H7 (cell line): ENCODE measurements around the gene IL3RA. TPM values are rescaled to one million over a fixed set of nuclear protein-coding genes. Genes with fewer than 3 reads are reported as not detected.
A peak's percentile ranks its signal among the peaks of the same experiment; 100 is the strongest.
"Not testable (repeated sequence)": the region's sequence is repeated elsewhere in the genome, so short reads cannot be mapped to it uniquely, and the experiment has no call there.

Experiments
- DNase-seq: peaks from one replicate; pipeline ENCODE4 v3.0.0; 2012
- H3K27me3 ChIP-seq: 2 replicates; pipeline ENCODE4 v1.6.0; 2011; ENCODE audit warnings: mild to moderate bottlenecking, low read length; ENCODE audit not compliant: control insufficient read depth, insufficient read depth
- H3K36me3 ChIP-seq: replicated peaks from 2 replicates; pipeline ENCODE4 v1.5.1; 2011; ENCODE audit warnings: low read length; ENCODE audit not compliant: control insufficient read depth, insufficient read depth
- H3K4me3 ChIP-seq: 2 replicates; pipeline ENCODE4 v1.5.1; 2011; ENCODE audit warnings: low read depth, mild to moderate bottlenecking, control low read depth, low read length, moderate library complexity; ENCODE audit not compliant: insufficient read depth
- total RNA-seq: library from RNA; depleted of rRNA; stranded (reverse); fragments of >200 nt; shearing (Covaris generic); gene quantifications from 2 replicates; pipeline ENCODE4 v1.2.3, GENCODE V29; 2014

The IL3RA gene
- total RNA-seq, 1 experiment from 2014 or later = 0.07 TPM

DNA sequence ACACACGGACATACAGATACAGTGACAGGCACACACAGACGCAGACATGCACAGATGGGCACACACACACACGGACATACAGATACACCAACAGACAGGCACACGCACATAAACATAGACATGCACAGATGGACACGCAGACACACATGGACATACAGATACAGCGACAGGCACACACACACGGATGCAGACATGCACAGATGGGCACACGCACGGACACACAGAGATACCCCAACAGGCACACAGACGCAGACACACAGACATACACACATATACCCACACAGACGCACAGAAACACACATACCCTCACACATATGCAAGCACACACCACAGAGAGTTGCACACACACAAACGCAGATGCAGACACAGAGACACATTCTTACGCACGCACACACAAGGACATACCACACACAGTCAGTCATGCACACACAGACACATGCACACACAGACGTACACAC, 79.8 kb downstream of the IL3RA start:
- DNase-seq = no peak
- no peaks in the 10 kb centered on the region for H3K27me3 ChIP-seq
- peaks cover 34% of the 10 kb centered on the region for H3K36me3 ChIP-seq
- H3K4me3 ChIP-seq = no peak overlapping the region

DNA sequence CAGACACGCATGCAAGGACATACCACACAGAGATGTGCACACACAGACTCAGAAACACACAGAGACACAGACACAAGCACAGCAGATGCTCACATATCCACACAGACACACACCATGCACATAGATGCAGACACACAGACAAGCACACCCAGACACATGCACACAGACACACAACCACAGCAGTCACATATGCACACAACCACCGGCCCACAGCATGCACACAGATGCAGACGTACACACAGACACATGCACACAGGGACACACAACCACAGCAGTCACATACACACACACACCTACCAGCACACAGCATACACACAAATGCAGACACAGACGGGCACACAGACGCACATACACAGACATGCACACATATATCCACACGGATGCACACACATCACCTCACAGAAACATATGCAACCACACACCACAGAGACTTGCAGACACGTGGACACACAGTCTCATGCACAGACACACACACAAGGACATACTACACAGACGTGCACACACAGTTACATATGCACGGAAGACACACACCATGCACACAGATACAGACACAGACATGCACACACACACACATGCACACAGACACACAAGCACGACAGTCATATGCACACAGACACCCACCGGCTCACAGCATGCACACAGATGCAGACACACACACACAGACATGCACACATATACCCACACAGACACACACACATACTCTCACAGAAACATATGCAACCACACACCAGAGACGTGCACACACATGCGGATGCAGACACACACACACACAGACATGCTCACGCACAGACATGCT, 80.6 kb downstream of the IL3RA start:
- Histone ChIP-seq H3K4me3 (no peak overlapping the region), H3K27me3 (no peaks in the 10 kb centered on the region), H3K36me3 (peaks cover 41% of the 10 kb centered on the region)
- DNase-seq = no peak

DNA sequence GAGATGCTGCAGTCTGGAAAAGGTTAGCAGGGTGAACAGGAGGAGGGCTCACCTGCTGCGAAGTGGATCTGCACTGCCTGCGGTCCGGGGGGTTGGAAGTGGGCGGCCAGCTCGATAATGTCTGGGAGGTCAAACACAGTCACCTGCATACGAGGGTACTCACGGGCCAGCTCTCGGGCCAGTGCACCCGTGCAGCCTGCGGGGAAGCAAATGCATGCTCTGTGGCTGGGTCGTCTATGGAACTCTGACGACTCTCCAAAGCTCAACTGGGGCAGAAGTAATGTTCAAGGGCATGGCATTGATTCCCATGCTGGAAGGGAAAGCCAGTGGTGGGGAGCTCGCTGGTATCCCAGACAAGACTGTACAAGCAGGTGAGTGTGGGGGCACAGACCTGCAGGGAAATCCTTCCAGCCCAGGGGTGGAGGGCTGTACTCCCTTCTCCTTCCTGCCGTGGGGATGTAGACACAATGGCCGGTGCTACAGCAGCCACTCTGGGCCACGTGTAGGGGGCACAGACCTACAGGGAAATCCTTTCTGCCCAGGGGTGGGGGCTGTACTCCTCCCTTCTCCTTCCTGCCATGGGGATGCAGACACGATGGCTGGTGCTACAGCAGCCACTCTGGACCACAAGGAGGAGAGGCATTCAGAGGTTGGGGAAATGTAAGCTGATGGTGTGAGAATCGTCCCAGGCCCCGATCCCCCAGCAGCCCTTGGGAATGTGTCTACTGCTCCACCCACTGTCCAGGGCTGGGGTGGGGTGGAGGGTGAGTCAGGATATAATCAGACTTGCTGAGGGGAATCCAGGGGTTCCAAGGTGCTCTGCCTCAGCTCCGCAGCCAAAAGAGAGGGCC, 81.6 kb downstream of the IL3RA start:
- no peak for DNase-seq
- Histone ChIP-seq H3K27me3 (no peaks in the 10 kb centered on the region), H3K4me3 (no peak overlapping the region), H3K36me3 (peaks cover 46% of the 10 kb centered on the region)

DNA sequence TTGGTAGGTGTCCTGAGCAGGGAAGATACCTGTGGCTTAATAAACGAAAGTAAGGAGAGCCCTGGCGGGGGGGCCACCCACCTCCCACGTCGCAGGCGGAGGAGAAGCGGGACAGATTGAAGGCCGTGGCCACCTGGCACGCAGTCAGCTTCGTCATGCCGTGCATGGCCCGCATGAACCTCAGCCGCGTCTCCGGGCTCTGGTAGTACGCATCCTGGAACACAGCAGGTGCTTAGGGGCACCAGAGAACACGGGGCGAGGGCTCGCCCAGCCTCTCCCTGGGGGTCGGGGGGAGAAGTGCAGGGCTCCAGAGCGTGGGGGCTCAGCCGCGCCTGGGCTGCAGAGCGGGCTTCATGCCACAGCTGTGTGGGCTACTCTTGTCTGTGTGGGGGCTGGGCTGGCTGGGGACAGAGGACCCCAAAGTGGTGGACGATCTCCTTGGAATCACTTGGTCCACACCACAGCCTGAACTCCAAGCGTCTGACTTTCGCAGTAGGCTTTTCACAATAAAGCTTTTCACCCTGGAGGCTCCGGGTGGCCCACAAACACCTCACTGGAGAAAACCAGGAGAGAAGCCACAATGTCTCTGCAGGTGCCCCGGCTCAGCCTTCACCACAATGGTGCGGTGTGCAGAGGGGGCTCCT, 82.4 kb downstream of the IL3RA start:
- no peak overlapping the region for H3K4me3 ChIP-seq
- no peaks in the 10 kb centered on the region for H3K27me3 ChIP-seq
- peaks cover 49% of the 10 kb centered on the region for H3K36me3 ChIP-seq
- peak; percentile 71 for DNase-seq

GRCh38 chrX:1419545-1420355, 83.2 kb downstream of the IL3RA start:
- no peaks in the 10 kb centered on the region for H3K27me3 ChIP-seq
- peaks cover 52% of the 10 kb centered on the region for H3K36me3 ChIP-seq
- DNase-seq = no peak
- no peak overlapping the region for H3K4me3 ChIP-seq

DNA sequence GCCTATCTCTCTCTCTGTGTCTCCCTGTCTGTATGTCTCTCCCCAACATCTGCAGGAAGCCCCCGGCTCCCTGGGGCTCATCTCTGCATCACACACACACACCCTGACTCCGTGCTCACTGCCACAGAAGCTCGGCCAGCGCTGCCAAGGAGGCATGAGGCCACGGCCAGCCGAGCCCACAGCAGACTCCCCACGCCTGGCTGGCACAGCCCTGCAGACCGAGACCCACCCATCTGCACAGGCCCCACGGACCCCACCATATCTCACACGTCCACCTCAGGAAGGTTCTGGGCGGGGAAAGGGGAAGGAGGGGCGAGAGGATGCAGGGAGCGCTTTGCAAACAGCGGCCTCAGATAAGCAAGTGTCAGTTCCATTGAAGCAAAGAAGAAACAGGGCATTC, 83.8 kb downstream of the IL3RA start:
- peak; percentile 33 for DNase-seq
- no peak overlapping the region for H3K4me3 ChIP-seq
- H3K27me3 ChIP-seq = no peaks in the 10 kb centered on the region
- H3K36me3 ChIP-seq = peaks cover 56% of the 10 kb centered on the region

- no peak for DNase-seq
- H3K4me3 ChIP-seq = no peak overlapping the region
- H3K36me3 ChIP-seq = peaks cover 55% of the 10 kb centered on the region
- H3K27me3 ChIP-seq = no peaks in the 10 kb centered on the region
Observed at GRCh38 chrX:1421433-1422134, 85.0 kb downstream of the IL3RA start.

GRCh38 chrX:1422135-1422465, 85.5 kb downstream of the IL3RA start:
- peaks cover 53% of the 10 kb centered on the region for H3K36me3 ChIP-seq
- no peak overlapping the region for H3K4me3 ChIP-seq
- H3K27me3 ChIP-seq = no peaks in the 10 kb centered on the region

DNA sequence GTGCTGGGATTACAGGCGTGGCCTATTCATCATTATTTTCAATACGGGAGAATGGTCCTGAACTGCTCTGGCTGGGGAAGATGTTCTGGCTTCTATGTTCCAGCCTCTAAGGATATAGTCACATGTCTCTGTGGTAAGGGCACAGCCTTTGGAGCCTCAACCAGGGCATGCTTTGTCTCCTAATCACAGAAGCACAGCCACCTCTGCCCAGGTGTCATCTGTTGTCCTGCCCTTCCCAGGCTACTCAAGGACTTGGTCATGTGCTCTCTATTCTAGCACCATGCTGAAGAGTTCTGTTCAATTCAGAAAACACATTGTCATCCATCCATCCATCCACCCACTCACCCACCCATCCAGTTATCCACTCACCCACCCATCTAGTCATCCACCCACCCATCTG, 86.6 kb downstream of the IL3RA start:
- Histone ChIP-seq H3K27me3 (no peaks in the 10 kb centered on the region), H3K4me3 (no peak overlapping the region), H3K36me3 (peaks cover 52% of the 10 kb centered on the region)
- DNase-seq = no peak

More at GRCh38 chrX:1422135-1422465, 85.5 kb downstream of the IL3RA start:
- DNase-seq = no peak

DNA sequence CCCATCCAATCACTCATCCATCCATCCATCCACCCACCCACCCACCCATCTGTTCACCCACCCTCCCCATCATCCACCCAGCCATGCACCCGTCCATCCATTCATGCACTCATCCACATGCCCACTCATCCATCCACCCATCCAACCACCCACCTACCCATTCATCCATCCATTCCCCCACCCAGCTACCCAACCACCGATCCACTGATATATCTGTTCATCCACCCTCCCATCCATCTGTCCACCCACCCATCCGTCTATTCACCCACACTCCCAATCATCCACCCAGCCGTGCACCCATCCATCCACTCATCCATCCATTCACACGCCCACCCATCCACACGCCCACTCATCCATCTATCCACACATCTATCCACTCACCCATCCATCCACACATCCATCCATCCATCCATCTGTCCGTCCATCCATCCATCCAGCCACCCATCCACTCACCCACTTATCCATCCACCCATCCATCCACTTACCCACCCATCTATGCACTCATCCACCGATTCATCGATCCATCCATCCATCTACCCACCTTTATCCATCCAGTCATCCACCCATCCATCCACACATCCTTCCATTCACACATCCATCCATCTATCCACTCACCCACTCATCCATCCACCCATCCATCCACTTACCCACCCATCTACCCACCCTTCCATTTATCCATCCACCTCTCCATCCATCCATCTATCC, 87.7 kb downstream of the IL3RA start:
- DNase-seq = no peak
- Histone ChIP-seq H3K4me3 (no peak overlapping the region), H3K27me3 (no peaks in the 10 kb centered on the region), H3K36me3 (peaks cover 47% of the 10 kb centered on the region)

DNA sequence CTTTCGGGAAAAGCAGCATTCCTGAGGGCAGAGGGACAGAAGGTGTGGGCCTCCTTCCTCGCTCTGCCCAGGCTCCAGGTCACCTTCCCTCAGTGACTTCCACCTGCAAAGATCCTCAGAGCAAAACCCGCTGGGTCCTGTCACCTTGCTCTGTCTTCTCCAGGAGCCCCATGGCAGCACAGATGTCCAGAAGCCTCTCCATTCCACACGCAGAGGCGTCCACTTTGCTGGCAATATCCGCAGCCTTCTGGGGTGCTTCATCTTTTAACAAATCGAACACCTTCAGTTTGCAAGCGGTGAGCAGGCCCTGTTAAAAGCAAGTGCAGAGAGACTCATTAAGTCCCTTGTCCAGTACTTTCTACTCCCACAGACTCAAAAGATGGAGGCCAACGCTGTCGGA, 88.8 kb downstream of the IL3RA start:
- Histone ChIP-seq H3K4me3 (no peak overlapping the region), H3K27me3 (no peaks in the 10 kb centered on the region), H3K36me3 (peaks cover 49% of the 10 kb centered on the region)
- DNase-seq = no peak

DNA sequence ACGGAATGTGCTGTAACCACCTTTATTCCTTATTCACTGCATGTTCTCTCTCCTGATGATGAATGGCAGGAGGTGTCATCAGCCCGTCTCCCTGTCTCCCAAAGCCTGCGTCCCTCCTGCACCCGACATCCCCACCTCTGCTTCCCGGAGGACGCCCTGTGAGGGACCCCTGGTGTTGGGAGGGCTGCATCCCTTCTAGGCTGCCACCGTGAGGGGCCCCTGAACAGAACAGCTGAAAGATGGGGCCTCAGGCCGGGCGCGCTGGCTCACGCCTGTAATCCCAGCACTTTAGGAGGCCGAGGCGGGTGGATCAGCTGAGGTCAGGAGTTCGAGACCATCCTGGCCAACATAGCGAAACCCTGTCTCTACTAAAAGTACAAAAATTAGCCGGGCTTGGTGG, 89.7 kb downstream of the IL3RA start:
- DNase-seq, H3K27me3 ChIP-seq, H3K4me3 ChIP-seq: not testable (repeated sequence)
- H3K36me3 ChIP-seq = peaks cover 46% of the 10 kb centered on the region

GRCh38 chrX:1427756-1428155, 91.2 kb downstream of the IL3RA start:
- DNase-seq = peak; percentile 33
- Histone ChIP-seq H3K36me3 (peaks cover 35% of the 10 kb centered on the region), H3K27me3 (no peaks in the 10 kb centered on the region), H3K4me3 (no peak overlapping the region)
